Urothelium cell line (cell line): ENCODE measurements around the gene C1QTNF1.
"Not testable (repeated sequence)": the region's sequence is repeated elsewhere in the genome, so short reads cannot be mapped to it uniquely, and the experiment has no call there.

Source experiments
- DNase-seq: peaks from one replicate; pipeline ENCODE4 v3.0.0; 2011; ENCODE audit warnings: low spot score, mixed read lengths
- FAIRE-seq: peaks from 2 replicates; lab custom pipeline; 2011; peaks lifted over from hg19 to GRCh38; lab: Jason Lieb, UNC

Gene C1QTNF1

DNA sequence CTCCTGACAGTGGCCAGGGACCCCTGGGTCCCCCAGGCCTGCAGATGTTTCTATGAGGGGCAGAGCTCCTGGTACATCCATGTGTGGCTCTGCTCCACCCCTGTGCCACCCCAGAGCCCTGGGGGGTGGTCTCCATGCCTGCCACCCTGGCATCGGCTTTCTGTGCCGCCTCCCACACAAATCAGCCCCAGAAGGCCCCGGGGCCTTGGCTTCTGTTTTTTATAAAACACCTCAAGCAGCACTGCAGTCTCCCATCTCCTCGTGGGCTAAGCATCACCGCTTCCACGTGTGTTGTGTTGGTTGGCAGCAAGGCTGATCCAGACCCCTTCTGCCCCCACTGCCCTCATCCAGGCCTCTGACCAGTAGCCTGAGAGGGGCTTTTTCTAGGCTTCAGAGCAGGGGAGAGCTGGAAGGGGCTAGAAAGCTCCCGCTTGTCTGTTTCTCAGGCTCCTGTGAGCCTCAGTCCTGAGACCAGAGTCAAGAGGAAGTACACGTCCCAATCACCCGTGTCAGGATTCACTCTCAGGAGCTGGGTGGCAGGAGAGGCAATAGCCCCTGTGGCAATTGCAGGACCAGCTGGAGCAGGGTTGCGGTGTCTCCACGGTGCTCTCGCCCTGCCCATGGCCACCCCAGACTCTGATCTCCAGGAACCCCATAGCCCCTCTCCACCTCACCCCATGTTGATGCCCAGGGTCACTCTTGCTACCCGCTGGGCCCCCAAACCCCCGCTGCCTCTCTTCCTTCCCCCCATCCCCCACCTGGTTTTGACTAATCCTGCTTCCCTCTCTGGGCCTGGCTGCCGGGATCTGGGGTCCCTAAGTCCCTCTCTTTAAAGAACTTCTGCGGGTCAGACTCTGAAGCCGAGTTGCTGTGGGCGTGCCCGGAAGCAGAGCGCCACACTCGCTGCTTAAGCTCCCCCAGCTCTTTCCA, 25.1 kb downstream of the C1QTNF1 start:
- DNase-seq (no peak), FAIRE-seq (no peak)

DNA sequence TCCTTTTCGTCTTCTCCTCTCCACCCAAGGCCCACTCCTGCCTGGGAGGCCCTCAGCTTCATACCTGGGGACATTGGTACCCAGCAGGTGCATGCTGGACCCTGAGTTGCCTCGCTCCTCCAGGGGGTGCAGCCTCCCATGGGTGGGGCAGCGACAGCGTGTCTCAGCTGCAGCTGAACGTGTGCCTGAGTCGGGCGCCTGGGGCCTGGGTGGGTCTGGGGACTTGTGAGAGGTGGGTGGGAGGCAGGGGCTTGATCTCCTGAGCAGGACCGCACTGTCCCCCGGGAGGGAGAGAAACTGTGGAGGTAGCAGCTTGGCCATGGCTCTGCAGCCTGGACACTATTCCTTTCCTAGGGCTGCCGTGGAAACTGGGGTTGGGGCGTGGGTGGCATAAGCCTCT, 25.9 kb downstream of the C1QTNF1 start:
- FAIRE-seq: no peak
- no peak for DNase-seq

DNA sequence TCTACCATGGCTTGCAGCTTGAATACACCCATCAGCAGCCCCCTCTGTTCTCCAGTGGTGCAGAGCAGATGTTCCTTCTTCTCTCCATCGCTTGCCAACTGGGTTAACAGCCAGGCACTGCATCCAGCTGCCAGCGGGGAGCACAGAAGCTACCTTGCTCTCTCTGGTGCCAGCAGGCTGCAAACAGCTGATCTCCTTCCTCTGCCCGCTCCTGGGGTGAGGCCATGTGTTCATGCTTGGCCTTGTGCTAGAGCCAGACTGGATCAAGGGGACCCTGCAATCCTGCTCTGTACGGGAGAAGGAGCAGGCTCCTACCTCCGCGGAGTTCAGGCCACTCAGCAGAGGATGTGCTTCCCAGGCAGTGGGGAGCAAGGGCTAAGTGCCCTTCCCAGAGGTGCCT, 26.6 kb downstream of the C1QTNF1 start:
- DNase-seq: no peak
- FAIRE-seq: peak; percentile 76

DNA sequence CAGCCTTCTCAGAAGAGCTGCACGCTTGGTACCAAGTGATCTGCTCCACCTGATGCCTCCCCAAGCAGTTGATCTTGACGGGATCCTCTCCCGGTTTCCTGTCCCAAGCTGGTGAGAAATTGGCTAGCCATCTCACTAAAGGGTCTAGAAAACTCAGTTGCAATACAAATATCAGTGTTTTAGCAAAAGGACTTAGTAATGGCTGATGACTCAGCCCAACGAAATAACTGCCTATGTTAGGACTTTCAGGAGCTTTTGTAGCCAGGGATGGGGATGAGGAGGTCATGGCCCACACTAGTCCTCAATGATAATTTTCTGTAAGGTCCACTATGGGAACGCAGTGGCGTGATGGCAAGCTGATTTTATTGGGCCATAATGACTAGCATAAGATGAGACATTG, 27.3 kb downstream of the C1QTNF1 start:
- DNase-seq (no peak), FAIRE-seq (no peak)

DNA sequence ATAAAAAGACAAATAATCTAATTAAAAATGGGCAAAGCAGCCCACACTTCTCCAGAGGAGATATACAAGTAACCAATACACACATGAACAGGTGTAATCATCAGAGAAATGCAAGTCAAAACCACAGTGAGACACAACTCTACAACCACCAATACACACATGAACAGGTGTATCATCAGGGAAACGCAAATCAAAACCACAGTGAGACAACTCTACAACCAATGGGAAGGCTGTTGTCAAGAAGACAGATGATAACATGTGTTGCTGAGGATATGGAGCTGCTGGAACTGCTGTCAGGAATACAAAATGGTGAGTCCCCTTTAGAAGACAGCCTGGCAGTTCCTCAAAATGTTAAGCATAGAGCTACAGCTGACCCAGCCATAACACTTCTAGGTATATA, 28.2 kb downstream of the C1QTNF1 start:
- peak; percentile 89 for FAIRE-seq

DNA sequence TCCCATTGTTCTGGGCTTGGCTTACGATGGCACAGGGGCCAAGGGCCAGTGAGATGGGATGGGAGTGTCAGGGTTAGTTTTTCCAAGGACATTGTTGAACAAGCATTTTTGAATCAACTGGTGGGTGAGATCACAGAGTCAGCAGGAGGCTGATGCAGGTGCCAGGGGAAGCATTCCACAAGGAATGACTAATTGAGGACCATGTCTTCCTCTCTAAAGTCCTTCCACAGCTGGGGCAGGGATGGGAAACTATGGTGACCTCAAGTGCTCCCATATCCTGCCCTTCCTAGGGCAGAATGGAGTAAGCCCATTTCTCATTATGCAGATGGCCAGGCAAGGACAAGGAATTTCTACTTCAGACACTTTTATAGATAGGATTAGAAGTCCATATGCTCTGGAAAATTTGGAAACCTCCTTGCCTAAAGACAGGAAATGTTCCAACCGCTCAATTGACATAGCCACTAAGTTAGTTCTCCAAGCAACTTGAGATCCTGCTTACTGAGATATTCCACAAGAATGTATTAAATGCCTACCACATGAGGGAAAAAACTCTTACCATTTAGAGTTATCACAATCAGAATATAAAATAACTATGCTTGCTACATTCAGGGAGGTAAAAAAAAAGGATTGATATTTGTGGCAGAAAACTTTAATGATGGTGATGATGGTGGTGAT, 29.4 kb downstream of the C1QTNF1 start:
- peak; percentile 85 for DNase-seq
- peak; percentile 87 for FAIRE-seq

More for the DNA sequence above, 28.2 kb downstream of the C1QTNF1 start:
- no peak for DNase-seq

DNA sequence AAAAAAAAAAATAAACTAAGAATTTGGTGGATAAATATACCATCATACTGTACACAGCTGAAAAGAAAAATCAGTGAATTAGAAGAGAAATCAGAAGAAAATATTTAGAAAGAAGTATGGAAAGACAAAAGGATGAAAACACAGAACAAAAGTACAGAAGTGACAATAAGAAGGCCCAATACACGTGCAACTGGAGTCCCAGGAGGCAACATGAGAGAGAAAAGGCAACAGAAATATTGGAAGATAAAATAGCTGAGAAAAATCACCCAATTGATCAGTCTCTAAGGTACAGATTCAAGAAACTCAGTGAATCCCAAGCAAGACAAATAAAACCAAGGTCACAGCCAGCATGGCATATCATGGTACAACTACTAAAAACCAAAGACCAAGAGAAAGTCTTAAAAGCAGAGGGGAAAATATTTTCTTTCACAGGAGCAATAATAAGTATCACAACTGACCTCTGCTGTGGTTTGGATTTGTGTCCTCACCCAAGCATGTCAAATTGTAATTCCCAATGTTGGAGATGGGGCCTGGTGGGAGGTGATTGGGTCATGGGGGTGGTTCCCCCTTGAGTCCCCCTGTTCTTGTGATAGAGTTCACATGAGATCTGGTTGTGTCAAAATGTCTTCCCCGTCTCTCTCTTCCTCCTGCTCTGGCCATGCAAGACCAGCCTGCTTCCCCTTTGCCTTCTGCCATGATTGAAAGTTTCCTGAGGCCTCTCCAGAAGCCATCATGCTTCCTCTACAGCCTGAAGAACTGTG, 30.4 kb downstream of the C1QTNF1 start:
- no peak for FAIRE-seq
- no peak for DNase-seq

DNA sequence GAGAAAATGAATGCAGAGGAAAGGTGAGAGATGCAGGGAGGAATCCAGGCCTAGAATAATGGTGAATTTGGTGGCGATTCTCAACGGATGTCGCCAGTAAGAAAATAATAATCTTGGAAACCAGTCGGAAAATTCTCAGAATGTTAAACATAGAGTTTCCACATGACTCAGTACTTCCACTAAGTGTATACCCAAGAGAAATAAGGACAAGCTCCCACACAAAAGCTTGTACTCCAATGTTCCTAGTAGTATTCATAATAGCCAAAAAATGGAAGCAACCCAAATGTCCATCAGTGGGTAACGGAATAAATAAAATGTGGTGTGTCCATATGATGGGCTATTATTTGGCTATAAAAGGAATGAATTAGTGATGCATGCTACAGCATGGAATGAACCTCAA, 31.2 kb downstream of the C1QTNF1 start:
- DNase-seq (no peak), FAIRE-seq (no peak)

DNA sequence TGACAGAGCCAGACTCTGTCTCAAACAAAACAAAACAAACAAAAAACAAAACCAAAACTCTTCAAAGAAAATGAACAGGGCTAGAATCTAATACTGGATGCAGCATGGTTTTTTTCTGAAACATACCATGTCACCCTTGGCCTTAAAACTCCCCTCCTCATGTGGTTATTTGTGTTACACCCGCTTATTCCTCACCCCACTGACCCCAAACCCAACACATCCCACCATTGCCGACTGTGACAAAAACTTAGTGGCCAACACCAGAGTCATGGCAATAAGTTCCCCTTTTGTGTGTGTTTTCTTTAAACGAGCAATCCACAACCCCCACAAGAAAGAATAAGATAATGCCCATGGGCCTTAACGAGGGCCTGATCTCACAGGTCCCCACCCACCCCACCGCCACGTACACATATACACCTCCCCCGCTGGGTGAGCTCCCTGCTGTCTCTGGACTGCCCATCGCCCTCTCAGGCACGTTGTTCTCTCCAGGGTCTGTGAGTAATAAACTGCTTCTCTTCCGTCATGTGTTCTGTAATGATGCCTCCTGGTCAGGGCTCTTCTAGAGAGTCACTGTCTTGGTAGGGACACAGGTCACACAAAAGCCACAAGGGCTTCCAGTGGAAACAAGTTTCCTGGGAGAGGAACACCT, 33.9 kb downstream of the C1QTNF1 start:
- FAIRE-seq: no peak

DNA sequence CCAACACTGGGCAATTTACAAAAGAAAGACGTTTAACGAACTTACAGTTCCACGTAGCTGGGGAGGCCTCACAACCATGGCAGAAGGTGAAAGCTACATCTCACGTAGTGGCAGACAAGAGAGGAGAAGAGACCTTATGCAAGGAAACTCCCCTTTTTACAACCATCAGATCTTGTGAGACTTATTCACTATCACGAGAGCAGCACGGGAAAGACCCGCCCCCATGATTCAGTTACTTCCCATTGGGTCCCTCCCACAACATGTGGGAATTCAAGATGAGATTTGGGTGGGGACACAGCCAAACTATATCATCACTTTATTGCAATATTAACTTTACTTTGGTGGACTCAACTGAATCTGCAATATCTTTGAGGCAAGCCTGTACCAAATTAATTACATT, 38.7 kb downstream of the C1QTNF1 start:
- DNase-seq: no peak
- no peak for FAIRE-seq

More for the DNA sequence above, 33.9 kb downstream of the C1QTNF1 start:
- DNase-seq: no peak

DNA sequence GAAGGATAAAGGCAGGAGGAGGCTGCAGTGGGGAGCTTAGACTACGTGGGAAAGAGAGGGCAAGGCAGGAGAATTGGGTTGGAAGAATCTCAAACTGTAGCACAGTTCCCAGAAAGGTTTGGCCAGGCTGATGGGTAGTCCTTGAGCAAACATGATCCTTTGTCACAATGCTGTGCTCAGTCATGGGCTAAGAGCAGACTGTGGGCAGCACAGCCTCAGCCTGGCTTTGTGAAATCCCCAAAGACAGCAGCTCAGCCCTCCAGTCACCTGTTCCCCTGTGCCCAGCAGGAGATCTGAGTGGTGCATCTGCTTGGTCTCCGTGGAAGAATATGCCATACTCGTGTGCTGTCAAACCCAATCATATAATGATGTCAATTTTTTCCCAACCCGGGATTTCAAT, 40.1 kb downstream of the C1QTNF1 start:
- FAIRE-seq (no peak), DNase-seq (no peak)

DNA sequence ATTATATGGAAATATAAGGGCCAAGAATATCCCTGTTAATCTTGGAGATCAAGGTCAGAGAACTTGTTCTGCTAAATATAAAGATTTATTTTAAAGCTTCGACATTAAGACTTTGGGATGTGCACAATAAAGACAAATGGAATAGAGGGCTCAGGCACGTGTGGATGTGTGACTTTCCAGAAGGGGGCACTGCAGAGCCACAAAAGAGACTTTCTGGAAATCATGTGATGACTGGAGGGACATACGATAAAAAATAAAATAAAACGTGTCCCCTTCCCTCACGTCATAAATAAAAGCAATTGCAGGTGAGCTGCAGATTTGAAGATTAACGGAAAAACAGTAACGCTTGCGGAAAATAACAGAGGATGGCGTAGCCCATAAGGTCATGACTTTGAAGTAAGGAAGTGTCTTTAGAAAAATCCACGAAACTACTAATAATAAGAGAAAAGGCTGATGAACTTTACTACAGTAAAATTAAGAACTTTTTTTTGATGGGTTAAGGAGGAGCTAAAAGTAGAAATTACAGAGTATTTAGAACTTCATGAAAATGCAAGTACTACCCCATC, 41.2 kb downstream of the C1QTNF1 start:
- DNase-seq (no peak), FAIRE-seq (no peak)

DNA sequence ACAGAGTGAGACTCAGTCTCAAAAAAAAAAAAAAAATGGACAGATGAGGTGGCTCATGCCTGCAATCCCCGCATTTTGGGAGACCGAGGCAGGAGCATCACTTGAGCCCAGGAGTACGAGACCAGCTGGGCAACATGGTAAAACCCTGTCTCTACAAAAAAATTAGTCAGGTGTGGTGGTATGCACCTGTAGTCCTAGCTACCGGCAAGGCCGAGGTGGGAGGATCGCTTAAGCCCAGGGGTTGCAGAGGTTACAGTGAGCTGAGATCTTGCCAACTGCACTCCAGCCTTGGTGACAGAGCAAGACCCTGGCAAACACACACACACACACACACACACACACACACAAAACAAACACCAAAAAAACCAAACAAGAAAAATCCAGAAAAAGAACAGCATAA, 43.0 kb downstream of the C1QTNF1 start:
- FAIRE-seq (no peak), DNase-seq (no peak)

DNA sequence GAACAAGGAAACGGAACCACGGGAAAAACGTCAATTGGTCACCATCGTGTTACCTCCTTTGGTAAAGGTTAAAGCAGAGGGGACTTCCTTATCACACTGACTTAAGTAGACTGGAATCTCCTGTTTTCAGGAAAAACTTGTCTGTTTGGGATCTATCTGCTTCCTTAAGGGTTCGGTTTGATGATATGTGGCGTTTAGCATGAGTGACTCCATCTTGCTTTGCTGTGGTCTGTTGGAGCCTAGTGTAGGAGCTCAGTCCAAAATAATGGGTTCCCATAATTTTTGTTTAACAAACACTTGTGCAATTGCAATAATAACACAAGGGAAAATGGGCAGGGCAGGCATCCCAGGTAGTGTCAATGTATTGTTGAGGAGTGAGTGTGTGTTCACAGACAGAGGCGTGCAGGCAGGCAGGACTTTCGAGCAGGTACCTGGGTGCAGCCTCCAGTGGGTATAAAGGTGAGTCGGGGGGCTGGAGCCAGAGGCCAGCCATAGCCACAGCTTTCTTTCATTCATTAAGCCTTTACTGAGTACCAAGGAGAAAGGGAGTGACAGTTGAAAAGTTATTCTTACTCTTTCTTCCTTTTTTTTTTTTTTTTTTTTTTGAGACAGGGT, 46.4 kb downstream of the C1QTNF1 start:
- FAIRE-seq (no peak), DNase-seq (no peak)

DNA sequence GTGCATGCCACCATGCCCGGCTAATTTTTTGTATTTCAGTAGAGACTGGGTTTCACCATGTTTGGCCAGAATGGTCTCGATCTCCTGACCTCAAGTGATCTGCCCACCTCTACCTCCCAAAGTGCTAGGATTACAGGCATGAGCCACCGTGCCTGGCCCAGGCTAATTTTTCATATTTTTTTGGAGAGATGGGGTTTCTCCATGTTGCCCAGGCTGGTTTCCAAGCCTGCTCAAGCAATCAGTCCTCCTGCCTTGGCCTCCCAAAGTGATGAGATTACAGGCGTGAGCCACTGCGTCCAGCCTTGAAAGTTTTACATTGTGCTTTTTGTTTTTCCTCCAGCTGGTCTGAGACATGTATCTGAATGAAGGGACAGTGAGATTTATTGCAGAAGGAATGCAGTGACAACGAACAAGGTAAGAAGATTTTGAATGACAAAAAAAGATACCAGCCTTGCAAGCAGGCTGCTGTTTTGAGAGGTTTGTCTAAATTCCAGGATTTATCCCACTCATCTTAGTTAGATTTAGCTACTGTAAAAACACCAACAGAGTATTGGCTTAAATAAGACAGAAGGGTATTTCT, 47.3 kb downstream of the C1QTNF1 start:
- no peak for FAIRE-seq
- no peak for DNase-seq

DNA sequence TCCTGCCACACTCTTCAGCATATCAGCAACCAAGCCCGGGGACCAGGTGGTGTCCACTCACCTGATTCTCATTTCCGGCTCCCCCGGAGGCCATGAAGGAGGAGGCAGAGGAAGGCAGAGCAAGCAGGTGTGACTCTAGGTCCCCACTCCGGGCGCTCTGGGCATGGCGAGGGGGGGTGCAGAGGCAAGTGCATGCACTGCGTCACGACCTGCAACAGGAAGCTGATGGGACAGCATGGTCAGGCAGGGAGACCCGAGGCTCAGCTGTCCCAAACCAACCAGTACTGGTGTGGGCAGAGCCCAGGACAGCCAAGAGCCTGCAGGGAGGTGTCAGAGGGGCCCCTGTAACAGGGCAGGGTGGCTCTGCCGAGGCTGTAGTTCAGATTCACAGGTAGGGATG, 48.6 kb downstream of the C1QTNF1 start:
- FAIRE-seq (no peak), DNase-seq (no peak)

DNA sequence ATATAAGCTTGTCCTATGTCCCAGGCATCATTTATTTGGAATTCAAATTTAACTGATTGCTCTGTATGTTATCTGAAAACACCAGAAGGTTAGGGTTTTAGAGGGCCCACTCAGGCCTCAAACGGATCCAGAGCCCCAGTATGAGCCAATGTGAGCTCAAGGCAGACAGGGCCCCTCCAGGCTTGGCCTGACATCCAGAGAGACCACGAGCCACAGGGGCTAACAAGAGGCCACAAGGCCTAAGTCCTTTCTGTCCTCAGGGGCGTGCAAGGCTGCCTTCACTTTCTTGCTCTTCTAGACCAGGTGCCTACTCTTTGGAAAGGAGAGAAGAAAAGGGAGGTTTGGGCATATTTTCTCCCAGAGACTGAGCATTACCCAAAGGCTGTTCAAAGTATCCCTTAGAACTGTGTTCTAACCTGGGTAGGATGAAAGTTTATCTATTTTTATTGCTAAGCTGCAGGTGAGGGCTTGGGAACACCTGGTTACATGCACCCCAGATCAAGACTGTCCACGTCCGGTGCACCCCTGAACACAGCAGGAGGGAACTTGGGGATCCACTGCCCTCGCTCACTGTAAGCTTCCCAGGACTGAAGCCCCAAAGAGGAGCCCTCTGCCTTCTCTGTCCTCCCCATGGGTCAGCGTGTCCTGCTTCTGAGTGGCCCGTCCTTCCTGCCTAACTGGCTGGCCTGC, 49.2 kb downstream of the C1QTNF1 start:
- DNase-seq: no peak
- FAIRE-seq: no peak

DNA sequence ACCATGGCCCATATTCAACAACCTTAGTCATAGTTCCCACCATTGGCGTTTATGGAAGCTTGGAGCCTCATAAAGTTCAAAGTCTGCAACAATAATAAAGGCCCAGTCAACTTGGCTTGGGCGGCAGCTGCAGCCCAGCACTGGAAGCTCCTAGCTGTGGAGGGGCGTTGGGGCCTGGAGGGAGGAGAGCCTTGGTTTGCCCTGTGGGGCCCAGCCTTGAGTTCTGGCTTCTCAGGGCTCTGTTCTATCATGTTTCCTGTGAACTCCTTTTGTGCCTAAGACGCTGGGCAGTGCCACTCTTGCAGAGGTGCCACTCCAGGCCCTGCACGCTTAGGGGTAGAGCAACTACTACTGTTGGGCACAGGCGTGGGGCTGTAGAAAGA, 49.7 kb downstream of the C1QTNF1 start:
- no peak for FAIRE-seq

DNA sequence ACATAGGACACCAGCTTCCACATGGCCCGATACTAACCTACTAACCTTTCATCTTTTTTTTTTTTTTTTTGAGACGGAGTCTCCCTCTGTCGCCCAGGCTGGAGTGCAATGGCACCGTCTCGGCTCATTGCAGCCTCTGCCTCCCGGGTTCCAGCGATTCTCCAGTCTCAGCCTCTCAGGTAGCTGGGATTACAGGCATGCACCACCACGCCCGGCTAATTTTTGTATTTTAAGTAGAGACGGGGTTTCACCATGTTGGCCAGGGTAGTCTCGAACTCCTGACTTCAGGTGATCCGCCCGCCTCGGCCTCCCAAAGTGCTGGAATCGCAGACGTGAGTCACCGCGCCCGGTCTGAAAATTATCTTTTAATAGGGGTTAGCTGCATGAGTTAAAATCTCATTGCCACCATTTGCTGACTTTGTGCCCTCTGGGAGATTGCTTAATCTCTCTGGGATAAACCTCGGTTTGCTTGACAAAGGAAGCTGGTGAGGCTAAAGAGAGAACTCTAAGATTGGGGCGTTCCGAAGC, 50.2 kb downstream of the C1QTNF1 start:
- not testable (repeated sequence) for DNase-seq, FAIRE-seq

More for the DNA sequence above, 49.7 kb downstream of the C1QTNF1 start:
- no peak for DNase-seq
